PC-9 (cell line): ENCODE data around the gene ZFAND3. TPM values are rescaled to one million over a fixed set of nuclear protein-coding genes. Genes with fewer than 3 reads are reported as not detected.
A peak's percentile ranks its signal among the peaks of the same experiment; 100 is the strongest.
"Not testable (repeated sequence)": the region's sequence is repeated elsewhere in the genome, so short reads cannot be mapped to it uniquely, and the experiment has no call there.

ENCODE experiments used
- BruUV-seq: library from RNA; stranded (reverse); fragments of 400-500 nt; replicated peaks from 2 replicates; lab custom pipeline; 2021; lab: Mats Ljungman, UMichigan
- CTCF ChIA-PET: fragments of 300-600 bp; sonication (Branson Sonifier 250); formaldehyde crosslinking; loops from one replicate; lab custom pipeline; 2022; ENCODE audit warnings: antibody characterized with exemption; lab: Charles Lee
- POLR2A ChIA-PET: fragments of 300-600 bp; sonication (Branson Sonifier 250); formaldehyde crosslinking; loops from one replicate; lab custom pipeline; 2022; ENCODE audit warnings: antibody characterized with exemption; ENCODE audit not compliant: unreplicated experiment; lab: Charles Lee
- DNase-seq, 2 experiments: peaks; one replicate each; pipeline versions ENCODE4 v3.0.0 to v3.0.0-alpha.2; 2015 to 2022; ENCODE audit warnings: mixed read lengths in 1 of 2
- H2AFZ ChIP-seq: fragments of 200-600 bp; sonication (generic); 2 replicates; pipeline ENCODE4 v1.8.1; 2017; ENCODE audit warnings: antibody characterized with exemption
- H3F3A ChIP-seq: fragments of 200-600 bp; sonication (generic); 2 replicates; pipeline ENCODE4 v1.8.1; 2017; ENCODE audit warnings: antibody characterized with exemption, mild to moderate bottlenecking, low read depth; ENCODE audit not compliant: insufficient read depth
- H3K27ac ChIP-seq: fragments of 200-600 bp; sonication (generic); 2 replicates; pipeline ENCODE4 v1.6.1; 2016; ENCODE audit warnings: mixed run types
- H3K27me3 ChIP-seq: fragments of 200-600 bp; sonication (generic); 2 replicates; pipeline ENCODE4 v1.6.1; 2016; ENCODE audit warnings: low read depth, mixed run types; ENCODE audit not compliant: insufficient read depth
- H3K36me3 ChIP-seq: fragments of 200-600 bp; sonication (generic); 2 replicates; pipeline ENCODE4 v1.6.1; 2016; ENCODE audit warnings: low read depth, mixed run types
- H3K4me1 ChIP-seq: fragments of 200-600 bp; sonication (generic); replicated peaks from 2 replicates; pipeline ENCODE4 v1.6.1; 2016; ENCODE audit warnings: mixed run types; ENCODE audit not compliant: insufficient read depth
- H3K4me2 ChIP-seq: fragments of 200-600 bp; sonication (generic); 2 replicates; pipeline ENCODE4 v1.6.1; 2017; ENCODE audit warnings: mixed run types
- H3K4me3 ChIP-seq: fragments of 200-600 bp; sonication (generic); 2 replicates; pipeline ENCODE4 v1.6.1; 2016; ENCODE audit warnings: mixed run types
- H3K79me2 ChIP-seq: fragments of 200-600 bp; sonication (generic); 2 replicates; pipeline ENCODE4 v1.6.1; 2017; ENCODE audit warnings: low read depth, mixed run types
- H3K9me2 ChIP-seq: fragments of 200-600 bp; sonication (generic); 2 replicates; pipeline ENCODE4 v1.8.1; 2017; ENCODE audit warnings: mild to moderate bottlenecking; ENCODE audit not compliant: insufficient read depth
- H3K9me3 ChIP-seq: fragments of 200-600 bp; sonication (generic); 2 replicates; pipeline ENCODE4 v1.8.1; 2016; ENCODE audit warnings: low read depth; ENCODE audit not compliant: insufficient read depth
- H4K20me1 ChIP-seq: fragments of 200-600 bp; sonication (generic); 2 replicates; pipeline ENCODE4 v1.8.1; 2017; ENCODE audit not compliant: insufficient read depth
- EZH2 ChIP-seq: fragments of 200-600 bp; sonication (generic); IDR thresholded peaks from 2 replicates; pipeline ENCODE4 v1.8.0; 2017; ENCODE audit warnings: antibody characterized with exemption, low read depth
- intact Hi-C: fragments of 100-400 bp; cut with micrococcal nuclease; formaldehyde crosslinking; loops from one replicate; pipeline ENCODE4 v1.10.0; 2022; ENCODE audit not compliant: unreplicated experiment
- total RNA-seq: library from RNA; stranded (reverse); gene quantifications from 2 replicates; pipeline ENCODE4 v1.2.3, GENCODE V29; 2021
- TF ChIP-seq, protein P1 (sequence below): fragments of 200-600 bp; sonication (generic); conservative IDR thresholded peaks from 2 replicates; pipeline ENCODE4 v1.6.1; 2017; ENCODE audit warnings: mixed run types, antibody characterized with exemption, mild to moderate bottlenecking, moderate library complexity

Gene ZFAND3
- total RNA-seq, 1 experiment from 2014 or later, result 46.8 TPM

DNA sequence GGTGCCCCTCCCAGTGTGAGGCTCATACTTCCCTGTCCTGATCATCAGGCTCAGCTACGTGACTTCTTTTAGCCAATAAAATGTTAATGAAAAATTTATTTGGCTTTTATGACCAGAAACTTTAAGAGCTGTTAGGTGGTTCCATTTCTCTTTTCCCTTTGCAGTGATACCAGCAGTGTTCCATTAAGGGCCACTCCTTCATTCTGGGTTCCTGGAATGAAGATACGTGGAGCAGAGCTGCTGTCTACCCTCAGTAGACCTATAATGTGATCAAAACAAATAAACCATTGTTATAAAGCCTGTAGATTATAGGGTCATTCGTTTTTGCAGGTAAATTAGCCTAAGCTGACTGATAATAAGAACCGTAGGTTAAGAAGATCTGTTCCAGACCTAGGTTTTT lies 228.0 kb downstream of the ZFAND3 start:
- H3K4me3 ChIP-seq, result no peak overlapping the region
- intact Hi-C loops, result no loop called here
- TF ChIP-seq, protein P1, sequence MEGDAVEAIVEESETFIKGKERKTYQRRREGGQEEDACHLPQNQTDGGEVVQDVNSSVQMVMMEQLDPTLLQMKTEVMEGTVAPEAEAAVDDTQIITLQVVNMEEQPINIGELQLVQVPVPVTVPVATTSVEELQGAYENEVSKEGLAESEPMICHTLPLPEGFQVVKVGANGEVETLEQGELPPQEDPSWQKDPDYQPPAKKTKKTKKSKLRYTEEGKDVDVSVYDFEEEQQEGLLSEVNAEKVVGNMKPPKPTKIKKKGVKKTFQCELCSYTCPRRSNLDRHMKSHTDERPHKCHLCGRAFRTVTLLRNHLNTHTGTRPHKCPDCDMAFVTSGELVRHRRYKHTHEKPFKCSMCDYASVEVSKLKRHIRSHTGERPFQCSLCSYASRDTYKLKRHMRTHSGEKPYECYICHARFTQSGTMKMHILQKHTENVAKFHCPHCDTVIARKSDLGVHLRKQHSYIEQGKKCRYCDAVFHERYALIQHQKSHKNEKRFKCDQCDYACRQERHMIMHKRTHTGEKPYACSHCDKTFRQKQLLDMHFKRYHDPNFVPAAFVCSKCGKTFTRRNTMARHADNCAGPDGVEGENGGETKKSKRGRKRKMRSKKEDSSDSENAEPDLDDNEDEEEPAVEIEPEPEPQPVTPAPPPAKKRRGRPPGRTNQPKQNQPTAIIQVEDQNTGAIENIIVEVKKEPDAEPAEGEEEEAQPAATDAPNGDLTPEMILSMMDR, result no peak
- no peak for TF ChIP-seq EZH2
- H3F3A ChIP-seq, result 0 out of 2 replicates have a peak, but pooled peaks cover 3% of the 10 kb centered on the region
- H3K9me3 ChIP-seq, result no peaks in the 10 kb centered on the region
- H3K4me1 ChIP-seq, result peaks cover 15% of the 10 kb centered on the region
- no peaks in the 10 kb centered on the region for H3K27me3 ChIP-seq
- DNase-seq, result no peak
- H4K20me1 ChIP-seq, result peaks cover 18% of the 10 kb centered on the region; the same call in 1 of the 2 replicates
- BruUV-seq, result no TSS peak
- CTCF ChIA-PET, result interaction anchor here (0.6 kb wide), 1 partner anchor 722 kb away, joined by 8 read pairs; no protein-coding TSS in a partner anchor
- POLR2A ChIA-PET, result no interaction called here
- no peaks in the 10 kb centered on the region for H3K9me2 ChIP-seq
- no peak overlapping the region for H3K4me2 ChIP-seq
- peaks cover 3% of the 10 kb centered on the region; the same call in 1 of the 2 replicates for H3K79me2 ChIP-seq
- H3K27ac ChIP-seq, result no peak overlapping the region
- no peaks in the 10 kb centered on the region for H3K36me3 ChIP-seq
- no peak overlapping the region for H2AFZ ChIP-seq

- intact Hi-C loops, DNase-seq, H3K9me2 ChIP-seq, H3K4me3 ChIP-seq, H3F3A ChIP-seq, POLR2A ChIA-PET, H3K9me3 ChIP-seq, H3K27me3 ChIP-seq, H3K27ac ChIP-seq, CTCF ChIA-PET, H2AFZ ChIP-seq, H3K36me3 ChIP-seq, BruUV-seq, H3K4me2 ChIP-seq: not testable (repeated sequence)
- H3K4me1 ChIP-seq, result peaks cover 15% of the 10 kb centered on the region
- H4K20me1 ChIP-seq, result peaks cover 20% of the 10 kb centered on the region
- peaks cover 16% of the 10 kb centered on the region; the same call in 1 of the 2 replicates for H3K79me2 ChIP-seq
Observed at GRCh38 chr6:38049861-38050397, 230.4 kb downstream of the ZFAND3 start.

GRCh38 chr6:38051819-38052434 lies 232.4 kb downstream of the ZFAND3 start:
- POLR2A ChIA-PET, result interaction anchor here (0.6 kb wide), 1 partner anchor 1034 kb away, joined by 3 read pairs; no protein-coding TSS in a partner anchor
- Histone ChIP-seq H3K4me2 (peak overlapping the region; percentile 39; the same call in 1 of the 2 replicates), H3K27ac (no peak overlapping the region), H3K79me2 (peaks cover 23% of the 10 kb centered on the region; the same call in 1 of the 2 replicates), H2AFZ (no peak overlapping the region), H4K20me1 (peaks cover 20% of the 10 kb centered on the region), H3K4me1 (peaks cover 15% of the 10 kb centered on the region), H3K36me3 (no peaks in the 10 kb centered on the region), H3K9me2 (no peaks in the 10 kb centered on the region), H3K4me3 (no peak overlapping the region), H3F3A (no peaks in the 10 kb centered on the region; the same call in 1 of the 2 replicates), H3K27me3 (no peaks in the 10 kb centered on the region), H3K9me3 (no peaks in the 10 kb centered on the region)
- BruUV-seq, result no TSS peak
- peak in 1 of 2 experiments; percentile 75 for DNase-seq
- CTCF ChIA-PET, result no interaction called here
- TF ChIP-seq, protein P1, result no peak
- TF ChIP-seq EZH2, result no peak
- intact Hi-C loops, result no loop called here
